Measurements from ENCODE around the gene CNPY1.

Gene CNPY1

DNA sequence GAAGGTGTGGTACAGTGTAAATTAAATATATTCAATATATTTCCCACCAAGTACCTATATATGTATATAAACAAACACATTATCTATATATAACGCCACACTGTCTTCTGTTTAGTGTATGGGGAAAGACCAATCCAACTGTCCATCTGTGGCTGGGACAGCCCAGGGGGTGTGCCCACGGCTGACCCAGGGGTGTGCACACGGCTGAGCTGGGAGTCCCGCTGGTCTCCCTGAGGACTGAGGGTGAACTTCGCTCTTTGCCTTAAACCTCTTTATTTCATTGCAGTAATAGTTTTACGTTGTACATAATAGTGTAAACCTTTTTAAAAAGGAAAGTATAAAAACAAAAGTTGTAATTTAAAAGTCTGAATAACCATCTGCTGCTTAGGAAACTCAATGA, 82.2 kb downstream of the CNPY1 start:
- ATAC-seq (ENCODE audit: insufficient read depth, low read depth) (no peak), DNase-seq (no peak)
- Histone ChIP-seq H4K20me1 (ENCODE audit: insufficient read depth, low read length) (no peaks in the 10 kb centered on the region), H3K79me2 (ENCODE audit: insufficient read depth, low read length) (no peaks in the 10 kb centered on the region), H2AFZ (ENCODE audit: low read depth, low read length) (no peak overlapping the region), H3K9me3 (ENCODE audit: insufficient read depth, low read length, severe bottlenecking) (no peaks in the 10 kb centered on the region), H3K9ac (ENCODE audit: low read depth, low read length) (no peak overlapping the region), H3K4me1 (ENCODE audit: insufficient read depth, low read length) (no peaks in the 10 kb centered on the region), H3K4me3 (ENCODE audit: low read depth in 1 of 2, low read length in 2 of 2) (no peak overlapping the region), H3K27me3 (ENCODE audit: insufficient read depth, low read length, poor library complexity) (peaks cover 6% of the 10 kb centered on the region), H3K27ac (ENCODE audit: low read length) (no peak overlapping the region), H3K4me2 (ENCODE audit: insufficient read depth, low read length) (no peak overlapping the region), H3K36me3 (ENCODE audit: insufficient read depth, low read length) (no peaks in the 10 kb centered on the region)
- TF ChIP-seq, protein P1, sequence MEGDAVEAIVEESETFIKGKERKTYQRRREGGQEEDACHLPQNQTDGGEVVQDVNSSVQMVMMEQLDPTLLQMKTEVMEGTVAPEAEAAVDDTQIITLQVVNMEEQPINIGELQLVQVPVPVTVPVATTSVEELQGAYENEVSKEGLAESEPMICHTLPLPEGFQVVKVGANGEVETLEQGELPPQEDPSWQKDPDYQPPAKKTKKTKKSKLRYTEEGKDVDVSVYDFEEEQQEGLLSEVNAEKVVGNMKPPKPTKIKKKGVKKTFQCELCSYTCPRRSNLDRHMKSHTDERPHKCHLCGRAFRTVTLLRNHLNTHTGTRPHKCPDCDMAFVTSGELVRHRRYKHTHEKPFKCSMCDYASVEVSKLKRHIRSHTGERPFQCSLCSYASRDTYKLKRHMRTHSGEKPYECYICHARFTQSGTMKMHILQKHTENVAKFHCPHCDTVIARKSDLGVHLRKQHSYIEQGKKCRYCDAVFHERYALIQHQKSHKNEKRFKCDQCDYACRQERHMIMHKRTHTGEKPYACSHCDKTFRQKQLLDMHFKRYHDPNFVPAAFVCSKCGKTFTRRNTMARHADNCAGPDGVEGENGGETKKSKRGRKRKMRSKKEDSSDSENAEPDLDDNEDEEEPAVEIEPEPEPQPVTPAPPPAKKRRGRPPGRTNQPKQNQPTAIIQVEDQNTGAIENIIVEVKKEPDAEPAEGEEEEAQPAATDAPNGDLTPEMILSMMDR (IDR thresholded peaks at IDR 0.05; ENCODE audit: borderline replicate concordance, extremely low read depth, low read length, poor library complexity, severe bottlenecking): no peak
- no peak for TF ChIP-seq EZH2 (IDR thresholded peaks at IDR 0.05; ENCODE audit: borderline replicate concordance, low read depth, low read length, severe bottlenecking)

DNA sequence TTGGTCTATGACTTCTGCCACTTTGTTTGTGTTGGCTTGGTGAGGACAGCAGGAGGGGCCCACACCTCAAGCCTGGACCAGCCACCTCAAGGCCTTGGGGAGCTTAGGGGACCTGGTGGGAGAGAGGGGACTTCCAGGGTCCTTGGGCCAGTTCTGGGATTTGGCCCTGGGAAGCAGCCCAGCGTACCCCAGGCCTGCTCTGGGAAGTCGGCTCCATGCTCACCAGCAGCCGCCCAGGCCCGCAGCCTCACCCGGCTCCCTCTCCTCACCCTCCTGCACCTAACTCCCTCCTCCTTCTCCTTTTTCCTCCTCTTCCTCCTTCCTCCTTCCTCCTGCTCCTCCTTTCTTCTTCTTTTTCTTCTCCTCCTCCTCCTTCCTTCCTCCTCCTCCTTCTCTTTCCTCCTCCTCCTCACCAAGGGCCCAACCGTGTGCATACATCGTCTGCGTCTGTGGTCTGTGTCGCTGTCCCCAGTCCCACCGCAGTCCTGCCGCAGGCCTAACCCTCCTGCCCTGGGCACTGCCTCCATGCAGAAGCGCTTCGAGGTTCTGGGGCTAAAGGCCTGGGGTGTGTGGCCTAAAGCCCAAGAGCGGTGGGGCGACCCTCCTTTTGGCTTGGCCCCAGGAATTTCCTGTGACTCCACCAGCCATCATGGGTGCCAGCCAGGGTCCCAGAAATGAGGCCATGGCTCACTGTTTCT, 83.1 kb downstream of the CNPY1 start:
- Histone ChIP-seq H3K79me2 (ENCODE audit: insufficient read depth, low read length) (no peaks in the 10 kb centered on the region), H3K9ac (ENCODE audit: low read depth, low read length) (no peak overlapping the region), H3K4me3 (ENCODE audit: low read depth in 1 of 2, low read length in 2 of 2) (no peak overlapping the region), H3K27ac (ENCODE audit: low read length) (no peak overlapping the region), H3K9me3 (ENCODE audit: insufficient read depth, low read length, severe bottlenecking) (no peaks in the 10 kb centered on the region), H3K27me3 (ENCODE audit: insufficient read depth, low read length, poor library complexity) (peaks cover 5% of the 10 kb centered on the region), H4K20me1 (ENCODE audit: insufficient read depth, low read length) (no peaks in the 10 kb centered on the region), H2AFZ (ENCODE audit: low read depth, low read length) (no peak overlapping the region), H3K4me2 (ENCODE audit: insufficient read depth, low read length) (no peak overlapping the region), H3K36me3 (ENCODE audit: insufficient read depth, low read length) (no peaks in the 10 kb centered on the region), H3K4me1 (ENCODE audit: insufficient read depth, low read length) (no peaks in the 10 kb centered on the region)
- ATAC-seq (ENCODE audit: insufficient read depth, low read depth) (no peak), DNase-seq (no peak)
- TF ChIP-seq EZH2 (IDR thresholded peaks at IDR 0.05; ENCODE audit: borderline replicate concordance, low read depth, low read length, severe bottlenecking): no peak
- TF ChIP-seq, protein P1 (IDR thresholded peaks at IDR 0.05; ENCODE audit: borderline replicate concordance, extremely low read depth, low read length, poor library complexity, severe bottlenecking): no peak

DNA sequence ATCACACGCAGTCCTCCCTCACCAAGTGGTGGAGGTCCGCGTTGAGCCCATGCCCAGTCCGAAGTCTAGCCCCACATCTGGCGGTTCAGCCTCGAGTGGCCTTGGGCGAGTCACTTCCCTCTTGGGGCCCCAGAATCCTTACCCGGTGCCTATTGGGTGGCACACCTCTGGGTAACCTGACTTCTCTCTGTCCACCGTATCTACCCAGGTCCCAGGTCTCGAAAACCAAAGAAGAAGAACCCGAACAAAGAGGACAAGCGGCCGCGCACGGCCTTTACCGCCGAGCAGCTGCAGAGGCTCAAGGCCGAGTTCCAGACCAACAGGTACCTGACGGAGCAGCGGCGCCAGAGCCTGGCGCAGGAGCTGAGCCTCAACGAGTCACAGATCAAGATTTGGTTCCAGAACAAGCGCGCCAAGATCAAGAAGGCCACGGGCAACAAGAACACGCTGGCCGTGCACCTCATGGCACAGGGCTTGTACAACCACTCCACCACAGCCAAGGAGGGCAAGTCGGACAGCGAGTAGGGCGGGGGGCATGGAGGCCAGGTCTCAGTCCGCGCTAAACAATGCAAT, 84.1 kb downstream of the CNPY1 start:
- DNase-seq: no peak
- H3K9ac ChIP-seq (ENCODE audit: low read depth, low read length): no peak overlapping the region
- H3K36me3 ChIP-seq (ENCODE audit: insufficient read depth, low read length): no peaks in the 10 kb centered on the region
- TF ChIP-seq, protein P1 (IDR thresholded peaks at IDR 0.05; ENCODE audit: borderline replicate concordance, extremely low read depth, low read length, poor library complexity, severe bottlenecking): no peak
- TF ChIP-seq EZH2 (IDR thresholded peaks at IDR 0.05; ENCODE audit: borderline replicate concordance, low read depth, low read length, severe bottlenecking): no peak
- H3K4me2 ChIP-seq (ENCODE audit: insufficient read depth, low read length): no peak overlapping the region
- H4K20me1 ChIP-seq (ENCODE audit: insufficient read depth, low read length): no peaks in the 10 kb centered on the region
- H3K4me1 ChIP-seq (ENCODE audit: insufficient read depth, low read length): no peaks in the 10 kb centered on the region
- H2AFZ ChIP-seq (ENCODE audit: low read depth, low read length): no peak overlapping the region
- H3K27me3 ChIP-seq (ENCODE audit: insufficient read depth, low read length, poor library complexity): peaks cover 5% of the 10 kb centered on the region
- H3K9me3 ChIP-seq (ENCODE audit: insufficient read depth, low read length, severe bottlenecking): no peaks in the 10 kb centered on the region
- no peak overlapping the region for H3K27ac ChIP-seq (ENCODE audit: low read length)
- no peak overlapping the region for H3K4me3 ChIP-seq (ENCODE audit: low read depth in 1 of 2, low read length in 2 of 2)
- no peaks in the 10 kb centered on the region for H3K79me2 ChIP-seq (ENCODE audit: insufficient read depth, low read length)
- ATAC-seq (ENCODE audit: insufficient read depth, low read depth): no peak

All from DND-41 (cell line).